Effector memory CD8-positive, alpha-beta T cell (primary cell): Measurements from ENCODE around the gene HRH1.

Source experiments
- ATAC-seq: fragments of 150-1000 bp; cut with Tn5 transposase; replicated peaks from 2 replicates; pipeline ENCODE4 v1.10.0; 2021; ENCODE audit warnings: mild to moderate bottlenecking, moderate library complexity
- DNase-seq, 3 experiments: peaks; one replicate each; pipeline ENCODE4 v3.0.0; 2021
- H3K27ac Mint-ChIP-seq, 2 donors: one replicate each; pipeline ENCODE4 v1.8.0; 2022; ENCODE audit warnings: mild to moderate bottlenecking in 2 of 2, mixed read lengths in 2 of 2, moderate library complexity in 2 of 2
- H3K27me3 Mint-ChIP-seq, 2 donors: one replicate each; pipeline ENCODE4 v1.8.0; 2022; ENCODE audit warnings: mixed read lengths in 2 of 2
- H3K36me3 Mint-ChIP-seq: one replicate; pipeline ENCODE4 v1.8.0; 2022; ENCODE audit warnings: mild to moderate bottlenecking, moderate library complexity, mixed read lengths; ENCODE audit not compliant: insufficient read depth
- H3K4me1 Mint-ChIP-seq, 2 donors: one replicate each; pipeline ENCODE4 v1.8.0; 2022; ENCODE audit warnings: low read depth in 2 of 2, mixed read lengths in 2 of 2
- H3K4me3 Mint-ChIP-seq, 2 donors: one replicate each; pipeline ENCODE4 v1.8.0; 2022; ENCODE audit warnings: mild to moderate bottlenecking in 2 of 2, mixed read lengths in 2 of 2, moderate library complexity in 2 of 2
- H3K9me3 Mint-ChIP-seq, 2 donors: one replicate each; pipeline ENCODE4 v1.8.0; 2022; ENCODE audit warnings: mixed read lengths in 2 of 2

The HRH1 gene

GRCh38 chr3:11282250-11283138 is 128.2 kb downstream of the HRH1 start:
- no peak for DNase-seq
- ATAC-seq, result no peak
- Mint-ChIP-seq H3K4me1 (peaks cover 12 to 23% of the 10 kb centered on the region in 2 donors), H3K27me3 (no peaks in the 10 kb centered on the region), H3K27ac (peak overlapping the region; percentile 4 to 65), H3K9me3 (no peaks in the 10 kb centered on the region), H3K4me3 (no peak overlapping the region), H3K36me3 (peaks cover 23% of the 10 kb centered on the region)

DNA sequence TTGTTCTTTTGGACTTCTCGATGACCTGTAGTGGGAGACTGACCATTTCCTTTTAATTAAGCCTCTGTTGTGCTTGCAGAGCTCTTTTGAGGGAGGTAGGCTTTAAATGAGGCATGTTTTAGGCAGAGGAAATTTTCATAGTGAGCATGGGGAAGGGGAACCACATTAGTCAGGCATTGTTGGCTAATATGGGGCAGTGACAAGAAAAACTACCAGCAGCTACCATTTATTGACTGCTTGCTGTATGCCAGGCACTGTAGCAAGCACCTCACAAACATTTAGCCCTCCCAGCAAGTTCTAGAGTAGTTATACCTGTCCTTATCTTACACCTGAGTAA is 128.8 kb downstream of the HRH1 start:
- H3K36me3 Mint-ChIP-seq, result peaks cover 23% of the 10 kb centered on the region
- DNase-seq, result no peak

GRCh38 chr3:11284011-11284410 is 129.7 kb downstream of the HRH1 start:
- peaks cover 24% of the 10 kb centered on the region for H3K36me3 Mint-ChIP-seq
- peaks cover 17 to 36% of the 10 kb centered on the region in 2 donors for H3K4me1 Mint-ChIP-seq
- ATAC-seq (no peak), DNase-seq (no peak)
- no peaks in the 10 kb centered on the region for H3K27me3 Mint-ChIP-seq
- H3K4me3 Mint-ChIP-seq, result no peak overlapping the region
- no peaks in the 10 kb centered on the region for H3K9me3 Mint-ChIP-seq
- peak overlapping the region in 1 of 2 donors; percentile 77 for H3K27ac Mint-ChIP-seq

More for the DNA sequence above, 128.8 kb downstream of the HRH1 start:
- Mint-ChIP-seq H3K4me1 (peaks cover 12 to 27% of the 10 kb centered on the region in 2 donors), H3K9me3 (no peaks in the 10 kb centered on the region), H3K4me3 (no peak overlapping the region), H3K27ac (peak overlapping the region; percentile 65 to 77), H3K27me3 (no peaks in the 10 kb centered on the region)
- no peak for ATAC-seq

DNA sequence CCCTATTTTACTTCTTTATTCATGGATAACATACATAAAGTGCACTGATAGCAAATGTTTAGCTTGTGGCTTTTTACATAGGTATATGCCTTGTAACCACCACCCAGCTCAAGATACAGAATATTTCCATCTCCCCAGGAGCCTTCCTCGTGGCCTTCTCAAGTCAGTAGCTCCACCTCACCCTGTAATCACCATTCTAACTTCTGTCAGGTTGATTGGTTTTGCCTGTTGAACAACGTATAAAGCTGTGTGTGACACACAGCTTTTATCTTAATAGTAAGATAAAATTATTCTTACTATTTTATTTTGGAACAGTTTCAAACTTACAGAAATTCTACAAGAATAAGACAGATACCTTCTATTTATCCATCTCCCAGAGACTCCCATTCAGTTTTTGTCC is 131.2 kb downstream of the HRH1 start:
- no peak overlapping the region for H3K4me3 Mint-ChIP-seq

DNA sequence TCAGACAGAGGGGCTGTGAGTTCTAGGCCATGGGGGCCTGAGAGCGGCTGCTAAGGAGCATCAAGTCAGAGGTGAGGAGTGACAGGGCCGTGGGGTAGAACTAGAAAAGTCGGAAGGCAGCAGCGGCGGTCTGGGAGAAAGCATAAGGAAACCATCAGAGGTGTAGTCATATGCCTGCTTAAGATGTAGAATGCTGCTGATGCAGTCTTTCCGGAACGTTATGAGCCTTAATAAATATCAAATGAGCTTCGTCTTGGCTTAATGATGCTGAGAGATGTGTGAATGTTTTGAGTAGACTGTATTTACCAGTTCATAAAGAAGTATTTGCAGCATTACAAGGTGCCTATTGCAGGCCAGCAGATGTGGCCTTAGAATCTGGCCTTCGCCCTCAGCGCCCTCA is 133.1 kb downstream of the HRH1 start:
- DNase-seq (no peak), ATAC-seq (no peak)
- H3K4me1 Mint-ChIP-seq, result peaks cover 43 to 63% of the 10 kb centered on the region in 2 donors
- H3K27ac Mint-ChIP-seq, result peak overlapping the region; percentile 33 to 100
- no peaks in the 10 kb centered on the region for H3K27me3 Mint-ChIP-seq
- H3K4me3 Mint-ChIP-seq, result peak overlapping the region in 1 of 2 donors; percentile 8
- peaks cover 23% of the 10 kb centered on the region for H3K36me3 Mint-ChIP-seq
- H3K9me3 Mint-ChIP-seq, result no peaks in the 10 kb centered on the region

More for the DNA sequence above, 131.2 kb downstream of the HRH1 start:
- H3K27ac Mint-ChIP-seq, result peak overlapping the region in 1 of 2 donors; percentile 100
- ATAC-seq (no peak), DNase-seq (no peak)
- H3K36me3 Mint-ChIP-seq, result peaks cover 22% of the 10 kb centered on the region
- peaks cover 27 to 51% of the 10 kb centered on the region in 2 donors for H3K4me1 Mint-ChIP-seq
- H3K9me3 Mint-ChIP-seq, result no peaks in the 10 kb centered on the region
- no peaks in the 10 kb centered on the region for H3K27me3 Mint-ChIP-seq

- H3K9me3 Mint-ChIP-seq, result no peaks in the 10 kb centered on the region
- H3K4me3 Mint-ChIP-seq, result no peak overlapping the region
- H3K27ac Mint-ChIP-seq, result peak overlapping the region; percentile 94 to 100
- DNase-seq (no peak), ATAC-seq (no peak)
- H3K27me3 Mint-ChIP-seq, result no peaks in the 10 kb centered on the region
- peaks cover 40 to 63% of the 10 kb centered on the region in 2 donors for H3K4me1 Mint-ChIP-seq
- H3K36me3 Mint-ChIP-seq, result peaks cover 23% of the 10 kb centered on the region
Observed at GRCh38 chr3:11288021-11288491, 133.8 kb downstream of the HRH1 start.

- H3K36me3 Mint-ChIP-seq, result peaks cover 21% of the 10 kb centered on the region
- peak overlapping the region; percentile 45 to 82 for H3K4me3 Mint-ChIP-seq
- H3K9me3 Mint-ChIP-seq, result no peaks in the 10 kb centered on the region
- H3K27me3 Mint-ChIP-seq, result no peaks in the 10 kb centered on the region
- H3K4me1 Mint-ChIP-seq, result peaks cover 40 to 63% of the 10 kb centered on the region in 2 donors
- ATAC-seq (peak; percentile 42), DNase-seq (peak in 2 of 3 experiments; percentile 17 to 28)
- peak overlapping the region; percentile 94 to 100 for H3K27ac Mint-ChIP-seq
Observed at GRCh38 chr3:11288786-11289637, 134.7 kb downstream of the HRH1 start.

DNA sequence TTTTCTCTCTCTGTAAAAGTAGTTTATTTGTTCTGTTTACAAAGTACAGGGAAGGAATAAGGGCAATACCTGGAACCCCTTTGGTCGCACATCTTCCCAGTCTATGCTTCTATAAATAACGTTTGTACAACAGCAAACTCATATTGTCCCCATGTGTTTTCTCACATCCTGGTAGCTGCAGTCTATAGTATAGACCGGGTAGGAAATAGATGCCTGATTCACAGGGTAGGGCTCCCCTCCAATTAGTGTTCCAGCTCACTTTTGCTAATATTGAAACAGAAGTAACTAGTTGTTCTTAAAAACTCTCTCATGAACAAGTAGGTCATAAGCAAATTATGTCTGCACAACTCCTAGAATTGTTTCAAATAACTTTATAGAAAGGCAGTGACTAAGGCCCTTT is 135.6 kb downstream of the HRH1 start:
- ATAC-seq, result no peak
- Mint-ChIP-seq H3K4me1 (peaks cover 40 to 63% of the 10 kb centered on the region in 2 donors), H3K36me3 (peaks cover 18% of the 10 kb centered on the region), H3K4me3 (peak overlapping the region; percentile 59 to 82), H3K27me3 (no peaks in the 10 kb centered on the region), H3K27ac (peak overlapping the region; percentile 94 to 100), H3K9me3 (no peaks in the 10 kb centered on the region)
- no peak for DNase-seq

- peak overlapping the region; percentile 59 to 82 for H3K4me3 Mint-ChIP-seq
- H3K27me3 Mint-ChIP-seq, result no peaks in the 10 kb centered on the region
- peaks cover 20% of the 10 kb centered on the region for H3K36me3 Mint-ChIP-seq
- peak overlapping the region; percentile 94 to 100 for H3K27ac Mint-ChIP-seq
- DNase-seq (peak; percentile 33 to 40 (median 36)), ATAC-seq (peak; percentile 91)
- H3K4me1 Mint-ChIP-seq, result peaks cover 37 to 54% of the 10 kb centered on the region in 2 donors
- H3K9me3 Mint-ChIP-seq, result no peaks in the 10 kb centered on the region
Observed at GRCh38 chr3:11290743-11291680, 136.7 kb downstream of the HRH1 start.

DNA sequence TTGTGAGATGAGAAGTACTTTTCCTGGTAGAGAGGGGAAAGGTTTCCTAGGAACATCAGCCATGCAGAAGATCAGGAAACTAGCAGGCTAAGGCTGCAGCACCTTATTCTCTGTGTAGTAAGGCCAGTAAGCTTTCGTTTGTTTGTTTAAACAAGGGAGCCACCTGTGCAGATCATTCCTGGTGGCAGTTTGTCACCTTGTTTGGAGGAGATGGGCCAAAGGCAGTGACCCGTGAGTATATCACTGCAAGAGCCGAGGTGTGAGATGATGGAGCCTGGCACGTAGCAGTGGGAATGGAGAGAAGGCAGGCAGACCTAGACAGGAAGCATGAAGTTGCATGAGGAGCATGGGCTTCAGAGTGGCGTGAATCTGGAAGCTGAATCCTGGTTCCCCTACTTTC is 137.5 kb downstream of the HRH1 start:
- Mint-ChIP-seq H3K9me3 (no peaks in the 10 kb centered on the region), H3K27ac (peak overlapping the region; percentile 94 to 100), H3K36me3 (peaks cover 20% of the 10 kb centered on the region), H3K4me3 (peak overlapping the region; percentile 59 to 82), H3K27me3 (no peaks in the 10 kb centered on the region), H3K4me1 (peaks cover 36 to 50% of the 10 kb centered on the region in 2 donors)
- peak in 1 of 3 experiments; percentile 8 for DNase-seq
- ATAC-seq, result no peak

DNA sequence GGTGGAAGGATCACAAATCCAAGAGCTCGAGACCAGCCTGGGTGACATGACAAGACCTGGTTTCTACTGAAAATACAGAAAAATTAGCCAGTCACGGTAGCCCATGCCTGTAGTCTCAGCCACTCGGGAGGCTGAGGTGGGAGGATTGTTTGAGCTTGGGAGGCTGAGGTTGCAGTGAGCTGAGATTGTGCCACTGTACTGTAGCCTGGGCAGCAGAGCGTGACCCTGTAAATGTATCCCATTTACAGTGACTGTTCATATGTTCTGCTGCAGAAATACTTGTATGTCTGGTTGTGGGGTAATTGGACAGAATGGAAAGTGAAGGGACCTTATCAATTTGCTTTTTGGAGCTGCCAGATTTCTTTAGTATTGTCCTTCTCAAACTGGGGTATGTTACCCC is 142.8 kb downstream of the HRH1 start:
- no peaks in the 10 kb centered on the region for H3K9me3 Mint-ChIP-seq
- peaks cover 7 to 12% of the 10 kb centered on the region in 2 donors for H3K4me1 Mint-ChIP-seq
- H3K27ac Mint-ChIP-seq, result no peak overlapping the region
- DNase-seq (no peak), ATAC-seq (no peak)
- H3K27me3 Mint-ChIP-seq, result no peaks in the 10 kb centered on the region
- H3K36me3 Mint-ChIP-seq, result peaks cover 43% of the 10 kb centered on the region
- no peak overlapping the region for H3K4me3 Mint-ChIP-seq

DNA sequence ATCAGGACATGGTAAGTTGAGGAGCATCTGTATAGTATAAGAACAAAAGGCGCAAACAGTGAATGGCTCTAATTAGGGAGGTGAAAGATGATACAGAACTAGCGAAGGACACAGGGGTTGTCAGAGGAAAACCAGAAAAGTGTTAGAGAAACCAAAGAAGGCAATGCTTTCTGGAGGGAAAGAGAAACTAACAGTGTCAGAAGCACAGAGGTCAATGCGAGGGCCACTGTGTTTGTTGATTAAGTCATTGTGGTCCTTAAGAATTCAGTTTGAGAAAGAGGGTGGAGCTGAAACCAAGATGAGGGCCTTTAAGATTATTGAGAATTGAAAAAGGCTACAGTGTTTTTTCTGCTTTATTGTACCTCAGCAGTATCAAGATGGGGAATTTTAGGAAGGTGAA is 146.7 kb downstream of the HRH1 start:
- DNase-seq (peak in 1 of 3 experiments; percentile 24), ATAC-seq (peak; percentile 97)
- Mint-ChIP-seq H3K4me3 (peak overlapping the region; percentile 3 to 54), H3K27ac (peak overlapping the region; percentile 75 to 92), H3K36me3 (peaks cover 41% of the 10 kb centered on the region), H3K9me3 (no peaks in the 10 kb centered on the region), H3K4me1 (peaks cover 8 to 21% of the 10 kb centered on the region in 2 donors), H3K27me3 (no peaks in the 10 kb centered on the region)
